Measurements from ENCODE around the gene PCDHB8. TPM values are rescaled to one million over a fixed set of nuclear protein-coding genes. Genes with fewer than 3 reads are reported as not detected.
"Not testable (repeated sequence)": the region's sequence is repeated elsewhere in the genome, so short reads cannot be mapped to it uniquely, and the experiment has no call there.

Gene PCDHB8
- polyA plus RNA-seq, 3 donors: not detected

DNA sequence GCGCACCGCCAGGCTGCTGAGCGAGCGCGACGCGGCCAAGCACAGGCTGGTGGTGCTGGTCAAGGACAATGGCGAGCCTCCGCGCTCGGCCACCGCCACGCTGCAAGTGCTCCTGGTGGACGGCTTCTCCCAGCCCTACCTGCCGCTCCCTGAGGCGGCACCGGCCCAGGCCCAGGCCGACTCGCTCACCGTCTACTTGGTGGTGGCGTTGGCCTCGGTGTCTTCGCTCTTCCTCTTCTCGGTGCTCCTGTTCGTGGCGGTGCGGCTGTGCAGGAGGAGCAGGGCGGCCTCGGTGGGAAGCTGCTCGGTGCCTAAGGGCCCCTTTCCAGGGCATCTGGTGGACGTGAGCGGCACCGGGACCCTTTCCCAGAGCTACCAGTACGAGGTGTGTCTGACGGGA is 24.1 kb downstream of the PCDHB8 start:
- H3K27ac ChIP-seq (ENCODE audit: low read depth in 1 of 2, low read length in 2 of 2); H2AFZ ChIP-seq (ENCODE audit: insufficient read depth, low read depth, low read length, poor library complexity, severe bottlenecking); H3K4me1 Mint-ChIP-seq; H3K4me1 ChIP-seq (ENCODE audit: control insufficient read depth in 1 of 2, insufficient read depth in 2 of 2, low read length in 2 of 2); H4K20me1 ChIP-seq (ENCODE audit: insufficient read depth, low read length); H3K9ac ChIP-seq (ENCODE audit: insufficient read depth, low read length, poor library complexity, severe bottlenecking); H3K27ac Mint-ChIP-seq; H3K4me3 ChIP-seq (replicated peaks in 1 of 3; ENCODE audit: low read depth in 2 of 3, low read length in 3 of 3); intact Hi-C loops (cut with micrococcal nuclease); DNase-seq; H3K36me3 ChIP-seq (replicated peaks in 1 of 2; ENCODE audit: control insufficient read depth in 1 of 2, insufficient read depth in 2 of 2, low read length in 2 of 2); H3K4me2 ChIP-seq (replicated peaks; ENCODE audit: extremely low read depth, low read length, poor library complexity, severe bottlenecking); H3K36me3 Mint-ChIP-seq; H3K79me2 ChIP-seq (ENCODE audit: insufficient read depth, low read length); H3K4me3 Mint-ChIP-seq; H3K27me3 ChIP-seq (ENCODE audit: control insufficient read depth in 2 of 2, insufficient read depth in 2 of 2, low read length in 2 of 2): not testable (repeated sequence)
- Mint-ChIP-seq H3K27me3 (ENCODE audit: low read depth in 3 of 3) (peaks cover 12 to 22% (median 22%) of the 10 kb centered on the region in 3 donors), H3K9me3 (peaks cover 19 to 49% (median 38%) of the 10 kb centered on the region in 7 donors)
- peaks cover 33 to 41% of the 10 kb centered on the region in 2 donors for H3K9me3 ChIP-seq (replicated peaks in 1 of 2; ENCODE audit: control insufficient read depth in 1 of 2, insufficient read depth in 1 of 2, low read length in 2 of 2)
- 40% methylated on average over 30 of the region's 35 CpGs for WGBS (ENCODE audit: insufficient coverage)

DNA sequence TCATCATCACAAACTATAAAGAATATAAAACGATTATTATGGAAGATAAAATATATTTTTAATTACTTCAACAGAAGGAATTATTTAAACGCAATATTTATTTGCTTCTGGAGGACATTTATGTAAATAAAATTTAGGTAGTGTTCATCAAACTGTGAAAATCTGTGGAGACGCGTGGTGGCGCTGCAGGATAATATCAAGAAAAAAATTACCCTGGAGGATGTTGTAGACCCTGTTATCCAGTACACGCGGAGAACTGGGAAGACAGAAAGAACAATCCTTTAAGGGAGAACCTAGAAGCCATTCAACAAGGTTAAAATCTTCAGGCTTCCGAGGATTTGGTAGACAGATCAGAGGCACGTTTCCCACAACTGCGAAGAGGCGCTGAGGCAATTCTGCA is 30.9 kb downstream of the PCDHB8 start, which contains the start of gene PCDHB12:
PCDHB12 (plus strand) TSS at position 242 of the 400 bp plus-strand sequence. CDS start 189 bp downstream, outside the sequence.
- Histone ChIP-seq H3K4me2 (replicated peaks; ENCODE audit: extremely low read depth, low read length, poor library complexity, severe bottlenecking) (no peak within 1 kb of the TSS), H3K79me2 (ENCODE audit: insufficient read depth, low read length) (no peaks in the 10 kb centered on the region), H3K9me3 (replicated peaks in 1 of 2; ENCODE audit: control insufficient read depth in 1 of 2, insufficient read depth in 1 of 2, low read length in 2 of 2) (peaks cover 23 to 39% of the 10 kb centered on the region in 2 donors), H3K9ac (ENCODE audit: insufficient read depth, low read length, poor library complexity, severe bottlenecking) (no peak within 1 kb of the TSS), H3K27me3 (ENCODE audit: control insufficient read depth in 2 of 2, insufficient read depth in 2 of 2, low read length in 2 of 2) (peaks cover 4 to 29% of the 10 kb centered on the region in 2 donors), H3K27ac (ENCODE audit: low read depth in 1 of 2, low read length in 2 of 2) (no peak within 1 kb of the TSS), H3K4me3 (replicated peaks in 1 of 3; ENCODE audit: low read depth in 2 of 3, low read length in 3 of 3) (no peak within 1 kb of the TSS), H3K36me3 (replicated peaks in 1 of 2; ENCODE audit: control insufficient read depth in 1 of 2, insufficient read depth in 2 of 2, low read length in 2 of 2) (no peaks in the 10 kb centered on the region), H3K4me1 (ENCODE audit: control insufficient read depth in 1 of 2, insufficient read depth in 2 of 2, low read length in 2 of 2) (no peaks in the 10 kb centered on the region), H2AFZ (ENCODE audit: insufficient read depth, low read depth, low read length, poor library complexity, severe bottlenecking) (no peak within 1 kb of the TSS), H4K20me1 (ENCODE audit: insufficient read depth, low read length) (no peaks in the 10 kb centered on the region)
- Mint-ChIP-seq H3K4me1 (no peaks in the 10 kb centered on the region), H3K4me3 (no peak within 1 kb of the TSS), H3K9me3 (peaks cover 18 to 38% (median 27%) of the 10 kb centered on the region in 7 donors), H3K27me3 (ENCODE audit: low read depth in 3 of 3) (peaks cover 12 to 36% (median 18%) of the 10 kb centered on the region in 3 donors), H3K27ac (peak within 1 kb of the TSS in 1 of 7 donors; percentile 9), H3K36me3 (peaks cover 0 to 4% of the 10 kb centered on the region in 2 donors)
- 36% methylated on average over 7 of the region's 11 CpGs for WGBS (ENCODE audit: insufficient coverage)
- TF ChIP-seq, protein P1, sequence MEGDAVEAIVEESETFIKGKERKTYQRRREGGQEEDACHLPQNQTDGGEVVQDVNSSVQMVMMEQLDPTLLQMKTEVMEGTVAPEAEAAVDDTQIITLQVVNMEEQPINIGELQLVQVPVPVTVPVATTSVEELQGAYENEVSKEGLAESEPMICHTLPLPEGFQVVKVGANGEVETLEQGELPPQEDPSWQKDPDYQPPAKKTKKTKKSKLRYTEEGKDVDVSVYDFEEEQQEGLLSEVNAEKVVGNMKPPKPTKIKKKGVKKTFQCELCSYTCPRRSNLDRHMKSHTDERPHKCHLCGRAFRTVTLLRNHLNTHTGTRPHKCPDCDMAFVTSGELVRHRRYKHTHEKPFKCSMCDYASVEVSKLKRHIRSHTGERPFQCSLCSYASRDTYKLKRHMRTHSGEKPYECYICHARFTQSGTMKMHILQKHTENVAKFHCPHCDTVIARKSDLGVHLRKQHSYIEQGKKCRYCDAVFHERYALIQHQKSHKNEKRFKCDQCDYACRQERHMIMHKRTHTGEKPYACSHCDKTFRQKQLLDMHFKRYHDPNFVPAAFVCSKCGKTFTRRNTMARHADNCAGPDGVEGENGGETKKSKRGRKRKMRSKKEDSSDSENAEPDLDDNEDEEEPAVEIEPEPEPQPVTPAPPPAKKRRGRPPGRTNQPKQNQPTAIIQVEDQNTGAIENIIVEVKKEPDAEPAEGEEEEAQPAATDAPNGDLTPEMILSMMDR (IDR thresholded peaks at IDR 0.05): no peak
- no peak for DNase-seq
- intact Hi-C loops (cut with micrococcal nuclease): no loop called here

DNA sequence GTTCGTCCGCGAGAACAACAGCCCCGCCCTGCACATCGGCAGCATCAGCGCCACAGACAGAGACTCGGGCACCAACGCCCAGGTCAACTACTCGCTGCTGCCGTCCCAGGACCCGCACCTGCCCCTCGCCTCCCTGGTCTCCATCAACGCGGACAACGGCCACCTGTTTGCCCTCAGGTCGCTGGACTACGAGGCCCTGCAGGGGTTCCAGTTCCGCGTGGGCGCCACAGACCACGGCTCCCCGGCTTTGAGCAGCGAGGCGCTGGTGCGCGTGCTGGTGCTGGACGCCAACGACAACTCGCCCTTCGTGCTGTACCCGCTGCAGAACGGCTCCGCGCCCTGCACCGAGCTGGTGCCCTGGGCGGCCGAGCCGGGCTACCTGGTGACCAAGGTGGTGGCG is 32.7 kb downstream of the PCDHB8 start:
- H4K20me1 ChIP-seq (ENCODE audit: insufficient read depth, low read length); H2AFZ ChIP-seq (ENCODE audit: insufficient read depth, low read depth, low read length, poor library complexity, severe bottlenecking); DNase-seq; H3K79me2 ChIP-seq (ENCODE audit: insufficient read depth, low read length); H3K4me3 ChIP-seq (replicated peaks in 1 of 3; ENCODE audit: low read depth in 2 of 3, low read length in 3 of 3); H3K27ac Mint-ChIP-seq; H3K9ac ChIP-seq (ENCODE audit: insufficient read depth, low read length, poor library complexity, severe bottlenecking); H3K27ac ChIP-seq (ENCODE audit: low read depth in 1 of 2, low read length in 2 of 2); intact Hi-C loops (cut with micrococcal nuclease); H3K4me1 Mint-ChIP-seq; H3K4me2 ChIP-seq (replicated peaks; ENCODE audit: extremely low read depth, low read length, poor library complexity, severe bottlenecking); H3K4me1 ChIP-seq (ENCODE audit: control insufficient read depth in 1 of 2, insufficient read depth in 2 of 2, low read length in 2 of 2); H3K36me3 Mint-ChIP-seq; H3K36me3 ChIP-seq (replicated peaks in 1 of 2; ENCODE audit: control insufficient read depth in 1 of 2, insufficient read depth in 2 of 2, low read length in 2 of 2): not testable (repeated sequence)
- Mint-ChIP-seq H3K27me3 (ENCODE audit: low read depth in 3 of 3) (peaks cover 12 to 49% (median 32%) of the 10 kb centered on the region in 3 donors), H3K9me3 (peaks cover 25 to 49% (median 36%) of the 10 kb centered on the region in 7 donors), H3K4me3 (peak overlapping the region in 1 of 2 donors; percentile 64)
- Histone ChIP-seq H3K9me3 (replicated peaks in 1 of 2; ENCODE audit: control insufficient read depth in 1 of 2, insufficient read depth in 1 of 2, low read length in 2 of 2) (peaks cover 28 to 52% of the 10 kb centered on the region in 2 donors), H3K27me3 (ENCODE audit: control insufficient read depth in 2 of 2, insufficient read depth in 2 of 2, low read length in 2 of 2) (peaks cover 4 to 32% of the 10 kb centered on the region in 2 donors)
- 44% methylated on average over 23 of the region's 39 CpGs for WGBS (ENCODE audit: insufficient coverage)

DNA sequence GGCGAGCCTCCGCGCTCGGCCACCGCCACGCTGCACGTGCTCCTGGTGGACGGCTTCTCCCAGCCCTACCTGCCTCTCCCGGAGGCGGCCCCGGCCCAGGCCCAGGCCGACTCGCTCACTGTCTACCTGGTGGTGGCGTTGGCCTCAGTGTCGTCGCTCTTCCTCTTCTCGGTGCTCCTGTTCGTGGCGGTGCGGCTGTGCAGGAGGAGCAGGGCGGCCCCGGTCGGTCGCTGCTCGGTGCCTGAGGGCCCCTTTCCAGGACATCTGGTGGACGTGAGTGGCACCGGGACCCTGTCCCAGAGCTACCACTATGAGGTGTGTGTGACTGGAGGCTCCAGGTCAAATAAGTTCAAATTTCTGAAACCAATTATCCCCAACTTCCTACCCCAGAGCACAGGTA is 33.3 kb downstream of the PCDHB8 start:
- DNase-seq; H3K36me3 ChIP-seq (replicated peaks in 1 of 2; ENCODE audit: control insufficient read depth in 1 of 2, insufficient read depth in 2 of 2, low read length in 2 of 2); H3K27ac ChIP-seq (ENCODE audit: low read depth in 1 of 2, low read length in 2 of 2); H3K4me3 ChIP-seq (replicated peaks in 1 of 3; ENCODE audit: low read depth in 2 of 3, low read length in 3 of 3); H3K4me1 Mint-ChIP-seq; H3K4me2 ChIP-seq (replicated peaks; ENCODE audit: extremely low read depth, low read length, poor library complexity, severe bottlenecking); H4K20me1 ChIP-seq (ENCODE audit: insufficient read depth, low read length); H3K79me2 ChIP-seq (ENCODE audit: insufficient read depth, low read length); H2AFZ ChIP-seq (ENCODE audit: insufficient read depth, low read depth, low read length, poor library complexity, severe bottlenecking); intact Hi-C loops (cut with micrococcal nuclease); H3K9ac ChIP-seq (ENCODE audit: insufficient read depth, low read length, poor library complexity, severe bottlenecking); H3K27ac Mint-ChIP-seq; H3K4me1 ChIP-seq (ENCODE audit: control insufficient read depth in 1 of 2, insufficient read depth in 2 of 2, low read length in 2 of 2); H3K36me3 Mint-ChIP-seq: not testable (repeated sequence)
- Histone ChIP-seq H3K27me3 (ENCODE audit: control insufficient read depth in 2 of 2, insufficient read depth in 2 of 2, low read length in 2 of 2) (peaks cover 4 to 35% of the 10 kb centered on the region in 2 donors), H3K9me3 (replicated peaks in 1 of 2; ENCODE audit: control insufficient read depth in 1 of 2, insufficient read depth in 1 of 2, low read length in 2 of 2) (peaks cover 32 to 56% of the 10 kb centered on the region in 2 donors)
- Mint-ChIP-seq H3K27me3 (ENCODE audit: low read depth in 3 of 3) (peaks cover 12 to 52% (median 35%) of the 10 kb centered on the region in 3 donors), H3K4me3 (peak overlapping the region in 1 of 2 donors; percentile 74), H3K9me3 (peaks cover 27 to 50% (median 39%) of the 10 kb centered on the region in 7 donors)
- 39% methylated on average over 9 of the region's 27 CpGs for WGBS (ENCODE audit: insufficient coverage)
